DND-41 (cell line): ENCODE measurements around the gene HECTD4.

Experiments
- CTCF ChIP-seq: IDR thresholded peaks from 2 replicates; pipeline ENCODE4 v1.5.1; 2012; ENCODE audit warnings: borderline replicate concordance, low read length, moderate library complexity, mild to moderate bottlenecking; ENCODE audit not compliant: poor library complexity, severe bottlenecking; ENCODE audit errors: extremely low read depth
- EZH2 ChIP-seq: IDR thresholded peaks from 3 replicates; pipeline ENCODE4 v1.6.1; 2012; ENCODE audit warnings: borderline replicate concordance, low read depth, mild to moderate bottlenecking, moderate library complexity, low read length, inconsistent platforms; ENCODE audit not compliant: severe bottlenecking

GRCh38 chr12:112234303-112234702, 147.9 kb downstream of the HECTD4 start:
- TF ChIP-seq CTCF, result no peak
- no peak for TF ChIP-seq EZH2
